Liver (tissue), 9 donors: ENCODE measurements around the gene AMBN. TPM values are rescaled to one million over a fixed set of nuclear protein-coding genes. Genes with fewer than 3 reads are reported as not detected.

Experiments used
- DNase-seq: peaks from one replicate; pipeline ENCODE4 v3.0.0-alpha.2; 2017; ENCODE audit warnings: low spot score
- H3K27ac ChIP-seq, 2 donors: one replicate each; pipeline ENCODE4 v1.7.0; 2013; ENCODE audit warnings: inconsistent platforms in 2 of 2, low read length in 2 of 2, control low read depth in 1 of 2, low read depth in 1 of 2, mild to moderate bottlenecking in 1 of 2
- H3K27me3 ChIP-seq, 4 donors: one replicate each; pipeline versions ENCODE4 v1.6.1 to v1.7.0; 2013; ENCODE audit warnings: low read length in 3 of 4, inconsistent platforms in 1 of 4, mild to moderate bottlenecking in 1 of 4, moderate library complexity in 1 of 4; ENCODE audit not compliant: control insufficient read depth in 4 of 4, insufficient read depth in 4 of 4
- H3K36me3 ChIP-seq, 4 donors: one replicate each; pipeline versions ENCODE4 v1.6.1 to v1.7.0; 2013; ENCODE audit warnings: low read length in 3 of 4, mild to moderate bottlenecking in 3 of 4, low read depth in 1 of 4, moderate library complexity in 1 of 4; ENCODE audit not compliant: control insufficient read depth in 4 of 4, insufficient read depth in 3 of 4
- H3K4me1 ChIP-seq, 4 donors: one replicate each; pipeline versions ENCODE4 v1.6.1 to v1.7.0; 2013; ENCODE audit warnings: low read length in 3 of 4, mild to moderate bottlenecking in 3 of 4, moderate library complexity in 1 of 4; ENCODE audit not compliant: control insufficient read depth in 4 of 4, insufficient read depth in 4 of 4
- H3K4me3 ChIP-seq, 3 donors: one replicate each; pipeline versions ENCODE4 v1.6.1 to v1.7.0; 2013; ENCODE audit warnings: low read length in 3 of 3, control low read depth in 1 of 3, low read depth in 1 of 3, mild to moderate bottlenecking in 1 of 3
- H3K9ac ChIP-seq, 2 donors: one replicate each; pipeline ENCODE4 v1.7.0; 2013; ENCODE audit warnings: low read length in 2 of 2, mild to moderate bottlenecking in 2 of 2, moderate library complexity in 2 of 2, control low read depth in 1 of 2, low read depth in 1 of 2
- H3K9me3 ChIP-seq, 4 donors: one replicate each; pipeline versions ENCODE4 v1.6.1 to v1.7.0; 2013; ENCODE audit warnings: low read length in 3 of 4; ENCODE audit not compliant: control insufficient read depth in 4 of 4
- ATF3 ChIP-seq: IDR thresholded peaks from 2 replicates; pipeline ENCODE4 v1.6.1; 2016; ENCODE audit warnings: antibody characterized with exemption
- CTCF ChIP-seq: fragments of 150-350 bp; IDR thresholded peaks from 2 replicates; pipeline ENCODE4 v1.5.1; 2017; ENCODE audit warnings: improper control_type of control experiment, low read depth, low read length; ENCODE audit not compliant: missing input control
- EGR1 ChIP-seq, 2 donors: IDR thresholded peaks; 2 replicates each; pipeline ENCODE4 v1.6.1; 2016 to 2018; ENCODE audit warnings: antibody characterized with exemption in 2 of 2, low read depth in 2 of 2
- FOXA1 ChIP-seq: IDR thresholded peaks from 2 replicates; pipeline ENCODE4 v1.6.1; 2016; ENCODE audit warnings: antibody characterized with exemption
- FOXA2 ChIP-seq: IDR thresholded peaks from 2 replicates; pipeline ENCODE4 v1.6.1; 2016; ENCODE audit warnings: antibody characterized with exemption
- GABPA ChIP-seq, 2 donors: IDR thresholded peaks in 1 of 2; conservative IDR thresholded peaks in 1 of 2; 2 replicates each; pipeline ENCODE4 v1.6.1; 2016; ENCODE audit warnings: antibody characterized with exemption in 2 of 2, mild to moderate bottlenecking in 1 of 2, moderate library complexity in 1 of 2
- HNF4A ChIP-seq, 2 donors: conservative IDR thresholded peaks; 2 replicates each; pipeline ENCODE4 v1.6.1; 2016; ENCODE audit warnings: antibody characterized with exemption in 2 of 2, mild to moderate bottlenecking in 2 of 2
- HNF4G ChIP-seq: IDR thresholded peaks from 2 replicates; pipeline ENCODE4 v1.6.1; 2016; ENCODE audit warnings: antibody characterized with exemption
- JUND ChIP-seq, 2 donors: IDR thresholded peaks; 2 replicates each; pipeline ENCODE4 v1.6.1; 2016; ENCODE audit warnings: antibody characterized with exemption in 2 of 2
- MAX ChIP-seq: IDR thresholded peaks from 2 replicates; pipeline ENCODE4 v1.6.1; 2016; ENCODE audit warnings: antibody characterized with exemption
- NR2F2 ChIP-seq: IDR thresholded peaks from 2 replicates; pipeline ENCODE4 v1.6.1; 2016; ENCODE audit warnings: antibody characterized with exemption
- RAD21 ChIP-seq, 2 donors: IDR thresholded peaks; 2 replicates each; pipeline ENCODE4 v1.6.1; 2016; ENCODE audit warnings: antibody characterized with exemption in 2 of 2, mild to moderate bottlenecking in 2 of 2
- REST ChIP-seq: IDR thresholded peaks from 2 replicates; pipeline ENCODE4 v1.6.1; 2016; ENCODE audit warnings: antibody characterized with exemption, mild to moderate bottlenecking
- RXRA ChIP-seq, 2 donors: IDR thresholded peaks; 2 replicates each; pipeline ENCODE4 v1.6.1; 2017 to 2018; ENCODE audit warnings: antibody characterized with exemption in 2 of 2, mild to moderate bottlenecking in 1 of 2
- SP1 ChIP-seq: IDR thresholded peaks from 2 replicates; pipeline ENCODE4 v1.6.1; 2018; ENCODE audit warnings: antibody characterized with exemption, mild to moderate bottlenecking
- TAF1 ChIP-seq: conservative IDR thresholded peaks from 2 replicates; pipeline ENCODE4 v1.6.1; 2016; ENCODE audit warnings: antibody characterized with exemption, mild to moderate bottlenecking
- YY1 ChIP-seq: IDR thresholded peaks from 2 replicates; pipeline ENCODE4 v1.6.1; 2016; ENCODE audit warnings: antibody characterized with exemption, mild to moderate bottlenecking
- ZBTB33 ChIP-seq: IDR thresholded peaks from 2 replicates; pipeline ENCODE4 v1.6.1; 2016; ENCODE audit warnings: antibody characterized with exemption
- WGBS: extraction: QIAGEN DNeasy Blood & Tissue Kit; methylation state at CpG from one replicate; pipeline ENCODE4 v1.1.7; 2013; 5-methylcytosine and 5-hydroxymethylcytosine counted together
- polyA plus RNA-seq, 2 donors: library from polyadenylated mRNA; stranded (reverse) in 1 of 2; unstranded in 1 of 2; fragments of 200-250 nt in 1 of 2; fragments of >200 nt in 1 of 2; fragmentation: Nextera tagmentation in 1 of 2; extraction: Ambion mirVana in 1 of 2; gene quantifications; one replicate each; pipeline versions ENCODE4 v1.2.1 to v1.2.3, GENCODE V29; 2013 to 2015
- total RNA-seq, 2 donors: library from RNA; depleted of rRNA; stranded (reverse); fragments of >200 nt; gene quantifications; one replicate each; pipeline ENCODE4 v1.2.3, GENCODE V29; 2014
- donor health status: healthy.
- donor health status: healthy.
- donor health status: healthy.
- donor health status: healthy.
- donor health status: healthy.

Gene AMBN
- total and polyA plus RNA-seq, 4 donors, result not detected

- 60% methylated on average over 8 of the region's 8 CpGs for WGBS
- Histone ChIP-seq H3K4me3 (no peak overlapping the region), H3K9ac (no peak overlapping the region), H3K27ac (no peak overlapping the region), H3K27me3 (no peaks in the 10 kb centered on the region), H3K36me3 (no peaks in the 10 kb centered on the region), H3K4me1 (no peaks in the 10 kb centered on the region), H3K9me3 (peaks cover 0 to 4% (median under 1%) of the 10 kb centered on the region in 4 donors)
- TF ChIP-seq SP1 (no peak), NR2F2 (no peak), GABPA (IDR thresholded peaks at IDR 0.05 in 1 of 2, conservative IDR thresholded peaks at IDR 0.05 in 1 of 2) (no peak), FOXA1 (no peak)
- DNase-seq, result no peak
Measured at GRCh38 chr4:70564033-70564432, 28.0 kb upstream of the AMBN start.

GRCh38 chr4:70570796-70571195 is 21.3 kb upstream of the AMBN start:
- Histone ChIP-seq H3K9ac (no peak overlapping the region), H3K27ac (no peak overlapping the region), H3K4me3 (no peak overlapping the region), H3K27me3 (no peaks in the 10 kb centered on the region), H3K9me3 (peaks cover 0 to 11% (median 2%) of the 10 kb centered on the region in 4 donors), H3K4me1 (no peaks in the 10 kb centered on the region), H3K36me3 (no peaks in the 10 kb centered on the region)
- WGBS, result 85% methylated on average over 2 of the region's 2 CpGs
- TF ChIP-seq RAD21 (IDR thresholded peaks at IDR 0.05) (no peak), RXRA (IDR thresholded peaks at IDR 0.05) (no peak), REST (no peak), CTCF (no peak), ATF3 (no peak), NR2F2 (no peak), SP1 (no peak), GABPA (IDR thresholded peaks at IDR 0.05 in 1 of 2, conservative IDR thresholded peaks at IDR 0.05 in 1 of 2) (no peak), EGR1 (IDR thresholded peaks at IDR 0.05; ENCODE audit: low read depth in 2 of 2) (no peak), FOXA1 (no peak), JUND (IDR thresholded peaks at IDR 0.05) (no peak), ZBTB33 (no peak), TAF1 (no peak), MAX (no peak), HNF4G (no peak), HNF4A (conservative IDR thresholded peaks at IDR 0.05) (no peak), YY1 (no peak), FOXA2 (no peak)
- no peak for DNase-seq
